Mucosa of gallbladder (tissue), 1 donor: Measurements from ENCODE around the gene PIK3C2G. TPM values are rescaled to one million over a fixed set of nuclear protein-coding genes. Genes with fewer than 3 reads are reported as not detected.
A peak's percentile ranks its signal among the peaks of the same experiment; 100 is the strongest.
"Not testable (repeated sequence)": the region's sequence is repeated elsewhere in the genome, so short reads cannot be mapped to it uniquely, and the experiment has no call there.

Experiments
- DNase-seq: peaks from one replicate; pipeline ENCODE4 v3.0.0-alpha.2; 2020; ENCODE audit warnings: low spot score
- total RNA-seq: library from RNA; stranded (reverse); gene quantifications from one replicate; pipeline ENCODE4 v1.2.1, GENCODE V29; 2021
- donor health status: DM: no; HTN: no; CAD: no.

Gene PIK3C2G
- total RNA-seq, 1 donor from 2014 or later: 38.8 TPM

DNA sequence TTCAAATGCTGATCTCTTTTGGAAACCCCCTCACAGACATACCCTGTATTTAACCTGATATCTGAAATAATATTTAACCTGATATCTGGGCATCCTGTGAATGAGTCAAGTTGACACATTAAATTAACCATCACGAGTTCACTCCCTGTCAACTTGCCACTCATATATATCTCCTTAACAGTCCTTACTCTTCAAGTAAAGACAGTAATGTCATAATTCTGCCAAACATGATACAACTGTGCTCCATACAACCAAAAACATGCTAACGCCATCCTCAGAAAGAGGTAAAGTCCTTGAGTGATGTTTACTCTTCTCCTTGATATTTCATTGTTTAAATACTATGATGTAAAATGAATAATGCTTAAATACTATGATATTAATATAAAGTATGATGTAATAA, 371.5 kb downstream of the PIK3C2G start:
- DNase-seq: no peak

DNA sequence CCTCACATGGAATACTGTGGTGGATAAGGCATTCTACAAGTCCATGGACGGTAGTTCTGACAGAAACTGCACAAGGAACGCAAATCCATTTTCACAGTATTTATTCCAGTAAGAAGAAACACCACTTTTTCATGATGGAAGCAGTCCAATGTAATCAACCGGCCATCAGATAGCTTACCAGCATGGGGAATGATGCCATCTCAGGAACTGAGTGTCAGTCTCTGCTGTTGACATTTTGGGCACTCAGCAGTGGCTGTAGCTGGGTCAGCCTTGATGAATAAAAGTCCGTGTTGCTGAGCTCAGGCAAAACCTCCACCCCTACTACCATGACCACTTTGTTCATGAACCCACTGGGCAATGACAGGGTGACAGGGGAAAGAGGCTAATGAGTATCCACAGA, 373.1 kb downstream of the PIK3C2G start:
- DNase-seq: no peak

DNA sequence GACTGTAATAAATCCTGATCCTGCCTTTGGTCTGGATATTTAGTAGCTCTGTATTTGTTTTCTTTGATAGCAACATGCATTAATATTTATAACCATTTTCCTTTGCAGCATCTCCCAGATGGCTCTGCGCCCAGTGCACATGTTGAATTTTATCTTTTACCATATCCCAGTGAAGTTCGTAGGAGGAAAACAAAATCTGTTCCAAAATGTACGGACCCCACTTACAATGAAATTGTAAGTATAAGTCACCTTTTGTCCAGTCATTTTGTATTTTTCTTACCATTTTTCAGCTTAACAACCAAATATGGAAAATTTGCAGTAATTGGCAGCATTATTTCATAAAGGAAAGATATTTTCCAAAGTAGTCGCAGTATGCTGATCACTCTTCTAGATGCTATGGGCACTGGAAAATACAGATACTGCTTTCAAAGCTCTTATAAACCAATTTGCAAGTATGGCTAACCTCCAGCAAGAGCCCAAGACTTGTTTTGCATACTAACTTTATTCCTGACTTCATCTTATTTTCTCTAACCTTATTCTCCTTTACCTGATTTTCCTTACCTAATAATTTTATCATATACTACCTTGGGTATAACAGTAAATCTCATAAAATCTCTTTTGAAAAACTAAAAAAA, 379.1 kb downstream of the PIK3C2G start:
- no peak for DNase-seq

DNA sequence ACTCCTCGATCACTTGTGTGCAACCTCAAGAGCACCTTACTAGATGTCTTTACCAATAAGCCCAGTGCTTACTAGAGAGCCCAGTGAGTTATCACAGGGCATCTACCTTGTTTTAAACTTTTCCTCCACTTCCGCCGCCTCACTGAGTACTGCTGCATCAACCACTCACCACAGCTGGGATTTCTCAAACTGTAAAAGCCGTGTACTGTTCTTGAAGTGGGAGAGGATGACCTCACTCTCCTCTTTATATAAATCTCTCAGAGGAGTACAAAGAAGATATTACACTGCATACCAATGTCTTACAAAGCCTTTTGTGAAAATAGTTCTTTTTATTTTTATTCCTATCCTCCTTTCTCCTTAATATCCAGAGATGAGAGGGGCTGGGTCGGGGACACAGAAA, 382.4 kb downstream of the PIK3C2G start:
- peak; percentile 18 for DNase-seq

DNA sequence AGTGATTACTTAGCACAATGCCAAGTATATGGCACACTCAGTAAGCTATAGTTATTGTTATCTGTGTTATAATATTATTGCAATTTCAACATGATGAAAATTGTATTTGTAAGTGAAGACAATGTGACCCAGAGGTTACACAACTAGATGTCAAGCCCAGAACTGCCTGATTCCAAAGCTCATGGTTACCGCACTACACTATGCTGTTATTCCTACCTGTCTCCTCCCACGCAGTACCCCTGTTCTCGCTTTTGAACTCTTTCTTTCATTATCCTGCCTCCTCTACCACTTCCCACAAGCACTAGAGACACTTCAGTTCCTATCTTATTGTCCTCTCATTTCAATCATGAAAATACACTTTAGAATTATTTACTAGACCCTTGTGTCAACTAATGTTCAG, 383.2 kb downstream of the PIK3C2G start:
- no peak for DNase-seq

DNA sequence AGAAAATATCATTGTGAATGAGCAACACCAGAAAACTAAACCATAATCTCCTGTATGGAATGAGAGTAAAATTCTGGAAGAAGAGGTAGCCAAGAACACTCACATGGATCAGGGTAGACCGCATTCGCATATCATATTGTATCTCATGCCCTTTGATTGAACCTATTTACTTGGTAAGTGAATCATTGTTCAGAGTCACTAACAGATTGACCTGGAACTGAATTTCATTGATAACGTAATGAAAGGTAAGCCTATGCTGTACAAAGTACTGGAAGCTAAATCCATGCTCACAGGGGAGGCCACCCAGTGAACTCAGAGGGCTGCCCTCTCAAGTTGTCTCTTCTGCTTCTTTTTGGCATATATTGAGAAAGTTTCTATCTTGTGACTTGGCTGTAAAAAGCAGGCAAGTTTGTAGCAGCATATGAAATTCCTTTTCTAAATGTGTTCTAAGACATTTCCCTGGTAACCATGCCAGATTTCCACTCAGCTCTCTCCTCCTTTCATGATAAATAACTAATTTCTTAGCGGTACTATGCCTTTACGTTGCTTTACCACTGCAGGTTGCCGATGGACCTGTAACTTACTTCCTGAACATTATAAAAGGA, 385.1 kb downstream of the PIK3C2G start:
- DNase-seq: peak; percentile 15

GRCh38 chr12:18651525-18651924, 390.2 kb downstream of the PIK3C2G start:
- no peak for DNase-seq

DNA sequence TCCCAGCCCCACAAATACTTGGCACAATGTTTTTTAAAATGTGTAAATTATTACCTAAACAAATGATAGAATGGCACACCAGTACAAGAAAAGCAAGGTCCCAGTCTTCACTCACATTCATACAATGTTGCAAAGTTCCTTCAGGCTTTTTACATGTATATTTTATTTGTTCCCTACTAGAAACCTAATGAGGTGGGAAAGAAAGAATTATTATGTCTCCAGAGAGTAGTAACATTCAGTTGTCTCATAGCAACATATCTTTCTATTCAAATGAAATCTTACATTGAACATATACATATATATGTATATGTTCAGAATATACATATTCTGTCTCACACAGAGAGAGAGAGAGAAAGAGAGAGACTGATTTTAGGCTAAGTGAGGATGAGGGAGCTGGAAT, 391.3 kb downstream of the PIK3C2G start:
- DNase-seq: no peak

DNA sequence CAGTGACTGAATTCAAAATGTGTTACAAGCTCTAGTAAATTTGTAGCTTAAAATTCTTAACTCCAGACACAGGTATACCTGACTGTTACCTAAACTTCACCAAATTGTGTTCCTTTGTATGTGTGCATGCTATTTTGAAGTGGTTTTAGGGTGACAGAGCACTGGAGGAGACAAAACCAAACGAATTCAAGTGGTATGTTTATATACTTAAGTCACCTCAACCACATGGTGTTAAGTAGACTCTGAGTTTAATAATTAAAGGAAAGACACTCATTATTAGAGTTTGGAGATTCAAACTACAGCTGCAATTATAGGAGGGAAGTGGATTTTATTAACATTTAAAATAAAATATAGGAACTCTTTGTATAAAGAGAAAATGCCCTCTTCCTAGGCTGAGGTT, 392.1 kb downstream of the PIK3C2G start:
- DNase-seq: no peak

- DNase-seq: no peak
Observed at GRCh38 chr12:18655351-18655750, 394.0 kb downstream of the PIK3C2G start.

DNA sequence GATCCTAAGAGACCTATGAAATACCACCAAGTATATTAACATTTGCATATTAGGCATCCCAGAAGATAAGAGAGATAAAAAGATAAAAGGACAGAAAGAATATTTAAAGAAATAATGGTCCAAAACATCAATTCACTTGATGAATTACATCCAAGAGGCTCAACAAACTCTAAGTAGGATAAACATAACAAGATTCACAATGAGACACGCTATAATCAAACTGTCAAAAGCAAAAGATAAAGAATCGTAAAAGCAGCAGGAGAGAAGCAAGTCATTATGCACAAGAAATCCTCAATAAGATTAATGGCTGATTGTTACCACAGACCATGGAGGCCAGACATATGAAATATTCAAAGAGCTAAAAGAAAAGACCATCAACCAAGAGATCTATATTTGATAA, 396.9 kb downstream of the PIK3C2G start:
- DNase-seq: no peak

DNA sequence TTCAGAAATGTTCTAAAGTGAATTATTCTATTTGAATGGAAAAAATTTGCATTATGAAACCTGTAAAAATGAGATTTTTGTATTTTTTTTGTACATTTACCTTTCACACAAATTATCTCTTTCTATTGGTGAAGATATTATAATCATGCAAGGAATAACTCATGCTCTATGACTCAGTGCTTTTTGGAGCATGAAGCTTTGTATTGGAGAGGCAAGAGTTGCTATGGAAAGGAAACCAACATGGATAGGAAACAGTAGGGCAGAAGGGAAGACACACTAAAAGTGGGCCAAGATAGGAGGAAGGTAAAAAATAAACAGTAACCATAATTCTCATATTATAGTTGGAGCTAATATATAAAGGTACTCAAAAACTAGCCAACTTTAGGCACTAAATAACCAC, 397.5 kb downstream of the PIK3C2G start:
- DNase-seq: no peak

GRCh38 chr12:18676141-18676540, 414.8 kb downstream of the PIK3C2G start:
- no peak for DNase-seq

GRCh38 chr12:18676996-18677588, 415.8 kb downstream of the PIK3C2G start:
- no peak for DNase-seq

GRCh38 chr12:18681818-18682217, 420.5 kb downstream of the PIK3C2G start:
- DNase-seq: no peak

DNA sequence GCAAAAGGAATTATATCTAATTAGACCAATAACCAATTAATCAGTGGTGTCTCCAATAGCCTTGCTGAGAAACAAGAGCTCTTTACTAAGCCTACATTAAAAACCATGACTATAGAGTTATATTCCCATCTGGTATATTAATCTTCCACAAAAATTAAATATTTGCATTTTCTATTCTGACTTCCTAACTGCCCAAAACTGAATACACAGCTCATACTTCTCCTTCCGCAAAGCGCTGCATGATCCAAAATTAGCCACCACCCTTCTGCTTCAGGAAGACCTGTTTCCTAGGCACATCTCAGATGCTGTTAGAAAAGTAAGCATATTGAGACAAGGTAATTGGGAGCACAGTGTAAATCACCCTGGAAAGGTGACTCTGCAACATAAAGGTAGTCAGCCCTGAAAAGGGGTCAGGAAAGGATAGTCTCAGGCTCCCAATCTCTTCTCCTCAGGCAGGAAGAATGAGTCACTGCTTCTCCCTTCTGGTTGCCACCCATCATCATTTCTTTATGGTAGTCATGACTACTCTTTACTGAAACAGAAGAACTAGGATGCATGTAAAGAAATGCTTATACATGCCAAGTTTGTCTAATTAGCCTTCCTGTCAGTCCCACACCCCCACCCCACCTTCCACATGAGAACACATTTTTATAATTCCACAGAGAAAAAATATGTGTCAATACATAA, 422.2 kb downstream of the PIK3C2G start:
- no peak for DNase-seq

DNA sequence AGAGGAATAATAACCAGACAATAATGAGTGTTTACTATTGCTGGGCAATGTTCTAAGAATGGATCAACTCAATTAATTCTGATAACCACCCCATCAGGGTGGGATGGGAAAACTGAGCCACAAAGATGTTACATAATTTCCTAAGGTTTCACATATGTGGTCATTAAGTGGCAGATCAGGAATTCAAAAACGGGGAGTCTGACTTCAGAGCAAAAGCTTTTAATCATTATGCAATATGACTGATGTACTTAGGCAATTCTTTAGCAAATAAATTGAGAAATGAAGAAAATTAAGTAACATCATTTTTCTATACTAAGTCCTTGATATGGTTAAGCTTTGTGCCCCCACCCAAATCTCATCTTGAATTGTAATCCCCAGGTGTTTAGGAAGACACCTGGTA, 423.1 kb downstream of the PIK3C2G start:
- no peak for DNase-seq

DNA sequence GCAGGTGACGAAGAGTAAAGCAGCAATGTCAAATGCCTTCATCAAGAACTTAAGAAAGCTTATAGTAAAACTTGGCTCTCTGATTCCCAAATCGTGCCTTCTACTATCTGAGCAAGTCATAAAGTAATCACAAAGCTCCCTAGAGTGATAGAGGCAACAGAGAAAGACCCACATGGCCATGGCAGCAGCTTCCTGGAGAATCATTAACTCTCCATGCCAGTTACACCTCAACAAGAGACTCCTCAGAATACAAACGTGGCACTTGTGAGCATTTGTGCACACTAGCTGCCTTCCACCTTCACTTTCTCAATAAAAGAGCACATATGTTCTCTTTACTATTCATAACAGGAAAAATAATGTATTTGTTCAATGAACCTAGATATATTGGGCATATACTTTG, 428.5 kb downstream of the PIK3C2G start:
- no peak for DNase-seq

DNA sequence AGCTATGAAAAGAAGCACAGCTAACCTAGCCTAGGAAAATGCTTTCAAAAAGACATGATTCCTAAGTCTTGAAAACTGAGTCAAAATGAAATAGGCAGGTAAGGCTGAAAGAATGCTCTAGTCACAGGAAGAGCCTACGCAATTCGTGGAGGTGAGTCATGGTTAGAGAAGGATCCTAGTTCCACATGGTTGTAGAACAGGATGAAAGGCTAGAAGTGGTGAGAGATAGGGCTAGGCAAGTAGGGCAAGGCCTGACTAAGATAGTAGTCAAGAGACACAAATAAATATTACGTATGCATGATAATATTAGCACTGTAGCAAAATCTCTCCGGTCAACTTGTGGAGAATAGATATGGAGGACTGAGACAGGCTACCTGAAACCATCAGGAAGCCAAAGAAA, 429.3 kb downstream of the PIK3C2G start:
- DNase-seq: no peak

GRCh38 chr12:18693986-18694385, 432.7 kb downstream of the PIK3C2G start:
- DNase-seq: not testable (repeated sequence)

DNA sequence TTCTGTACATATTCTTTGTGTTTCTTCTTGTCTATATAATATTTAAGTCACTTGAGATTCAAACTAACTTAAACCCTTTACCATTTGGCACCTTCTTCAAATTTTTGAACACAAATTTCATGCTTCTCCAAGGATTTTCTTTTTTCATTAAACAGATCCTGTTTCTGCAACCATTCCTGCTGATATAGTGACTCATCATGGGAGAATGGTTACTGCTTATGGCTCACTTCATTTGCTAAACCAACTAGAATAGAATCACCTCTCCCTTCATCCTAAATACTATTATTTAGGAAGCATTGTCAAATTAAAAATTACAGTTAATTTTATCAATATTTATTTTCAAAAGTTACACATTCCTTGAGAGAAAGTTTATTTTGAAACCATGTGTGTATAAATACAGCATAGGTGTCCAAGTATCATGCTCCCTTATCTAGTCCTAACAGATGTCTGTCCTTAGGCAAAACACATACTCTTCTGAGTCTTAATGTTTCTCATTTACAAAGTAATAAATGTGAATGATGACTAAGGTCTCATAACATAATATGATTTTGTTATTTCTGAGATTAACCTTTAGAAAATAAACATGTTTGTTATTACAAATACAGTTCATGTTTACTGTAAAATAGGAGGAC, 435.8 kb downstream of the PIK3C2G start:
- no peak for DNase-seq
